Neural cell (in vitro differentiated cells): ENCODE measurements around the gene TMEM266. TPM values are rescaled to one million over a fixed set of nuclear protein-coding genes. Genes with fewer than 3 reads are reported as not detected.
A peak's percentile ranks its signal among the peaks of the same experiment; 100 is the strongest.

Experiments
- H2AFZ ChIP-seq: fragments of 200-600, 300-800 bp; sonication (generic), shearing (Covaris generic); 2 replicates; pipeline ENCODE4 v1.6.0; 2014; ENCODE audit warnings: low read depth, mild to moderate bottlenecking, antibody characterized with exemption, low read length, moderate library complexity
- H3F3A ChIP-seq: fragments of 200-600 bp; shearing (Covaris generic); 2 replicates; pipeline ENCODE4 v1.6.1; 2016; ENCODE audit warnings: mild to moderate bottlenecking, moderate library complexity, mixed read lengths, antibody characterized with exemption, low read length; ENCODE audit not compliant: insufficient read depth, poor library complexity, severe bottlenecking
- H3K27ac ChIP-seq: fragments of 200-600, 300-800 bp; sonication (generic), shearing (Covaris generic); 2 replicates; pipeline ENCODE4 v1.5.1; 2014; ENCODE audit warnings: mild to moderate bottlenecking, low read length, moderate library complexity
- H3K27me3 ChIP-seq: fragments of 300-800, 200-600 bp; sonication (generic), shearing (Covaris generic); 2 replicates; pipeline ENCODE4 v1.6.0; 2014; ENCODE audit warnings: mild to moderate bottlenecking, low read depth, low read length, moderate library complexity; ENCODE audit not compliant: insufficient read depth
- H3K36me3 ChIP-seq: fragments of 300-800, 200-600 bp; sonication (generic), shearing (Covaris generic); 2 replicates; pipeline ENCODE4 v1.5.1; 2014; ENCODE audit warnings: mild to moderate bottlenecking, antibody characterized with exemption, low read length, moderate library complexity; ENCODE audit not compliant: insufficient read depth
- H3K4me2 ChIP-seq: fragments of 300-800, 200-600 bp; sonication (generic), shearing (Covaris generic); 2 replicates; pipeline ENCODE4 v1.6.0; 2014; ENCODE audit warnings: mild to moderate bottlenecking, low read length
- H3K4me3 ChIP-seq: fragments of 300-800, 200-600 bp; sonication (generic), shearing (Covaris generic); 2 replicates; pipeline ENCODE4 v1.5.1; 2014; ENCODE audit warnings: mild to moderate bottlenecking, low read length, moderate library complexity
- H3K79me2 ChIP-seq: fragments of 200-600 bp; shearing (Covaris generic); replicated peaks from 2 replicates; pipeline ENCODE4 v1.6.0; 2014; ENCODE audit warnings: mild to moderate bottlenecking, low read length, moderate library complexity; ENCODE audit not compliant: insufficient read depth
- H3K9ac ChIP-seq: fragments of 300-800, 200-600 bp; sonication (generic), shearing (Covaris generic); 2 replicates; pipeline ENCODE4 v1.6.1; 2016; ENCODE audit warnings: mild to moderate bottlenecking, low read length, mixed read lengths
- H3K9me2 ChIP-seq: fragments of 200-600 bp; shearing (Covaris generic); 2 replicates; pipeline ENCODE4 v1.6.1; 2016; ENCODE audit warnings: mild to moderate bottlenecking, low read length, mixed read lengths; ENCODE audit not compliant: insufficient read depth
- H3K9me3 ChIP-seq: fragments of 200-600, 300-800 bp; sonication (generic), shearing (Covaris generic); 2 replicates; pipeline ENCODE4 v1.6.1; 2016; ENCODE audit warnings: mild to moderate bottlenecking, mixed run types, low read length, moderate library complexity, mixed read lengths
- H4K20me1 ChIP-seq: fragments of 200-600 bp; shearing (Covaris generic); 2 replicates; pipeline ENCODE4 v1.6.1; 2016; ENCODE audit warnings: mild to moderate bottlenecking, mixed run types; ENCODE audit not compliant: insufficient read depth
- CTCF ChIP-seq: fragments of 450-650 bp; IDR thresholded peaks from 2 replicates; pipeline ENCODE4 v1.5.1; 2014; ENCODE audit warnings: antibody characterized with exemption, mild to moderate bottlenecking, moderate library complexity; ENCODE audit not compliant: poor library complexity, severe bottlenecking
- EP300 ChIP-seq: fragments of 450-650 bp; conservative IDR thresholded peaks from 2 replicates; pipeline ENCODE4 v1.6.1; 2014; ENCODE audit warnings: antibody characterized with exemption, mild to moderate bottlenecking, moderate library complexity; ENCODE audit not compliant: poor library complexity, severe bottlenecking
- EZH2 ChIP-seq: fragments of 200-600, 300-800 bp; shearing (Covaris generic), sonication (generic); IDR thresholded peaks from 2 replicates; pipeline ENCODE4 v1.6.1; 2014; ENCODE audit warnings: antibody characterized with exemption, low read length, borderline replicate concordance, mild to moderate bottlenecking; ENCODE audit not compliant: insufficient read depth, poor library complexity, severe bottlenecking
- POLR2AphosphoS5 ChIP-seq: IDR thresholded peaks from 2 replicates; pipeline ENCODE4 v1.6.1; 2012
- RAD21 ChIP-seq: fragments of 450-650 bp; conservative IDR thresholded peaks from 2 replicates; pipeline ENCODE4 v1.6.1; 2014; ENCODE audit warnings: antibody characterized with exemption, mild to moderate bottlenecking, moderate library complexity
- REST ChIP-seq: IDR thresholded peaks from 2 replicates; pipeline ENCODE4 v1.6.1; 2012; ENCODE audit warnings: borderline replicate concordance
- SMC3 ChIP-seq: fragments of 450-650 bp; conservative IDR thresholded peaks from 2 replicates; pipeline ENCODE4 v1.6.1; 2014; ENCODE audit warnings: antibody characterized with exemption, mild to moderate bottlenecking, moderate library complexity; ENCODE audit not compliant: poor library complexity
- TAF1 ChIP-seq: IDR thresholded peaks from 2 replicates; pipeline ENCODE4 v1.6.1; 2012; ENCODE audit warnings: low read depth
- polyA plus RNA-seq: library from polyadenylated mRNA; depleted of rRNA; stranded (reverse); fragments of >200 nt; gene quantifications from 2 replicates; pipeline ENCODE4 v1.2.3, GENCODE V29; 2014

TMEM266 gene
- polyA plus RNA-seq, 1 donor from 2014 or later, result 17.6 TPM

GRCh38 chr15:76138436-76138835 is 78.7 kb downstream of the TMEM266 start:
- Histone ChIP-seq H3K4me3 (no peak overlapping the region), H3K9me3 (no peaks in the 10 kb centered on the region), H2AFZ (no peak overlapping the region), H3K9me2 (no peaks in the 10 kb centered on the region), H3K9ac (no peak overlapping the region), H3F3A (no peaks in the 10 kb centered on the region), H3K27me3 (no peaks in the 10 kb centered on the region), H3K36me3 (no peaks in the 10 kb centered on the region), H4K20me1 (no peaks in the 10 kb centered on the region), H3K79me2 (no peaks in the 10 kb centered on the region), H3K27ac (no peak overlapping the region), H3K4me2 (no peak overlapping the region)
- no peak for TF ChIP-seq CTCF
- TF ChIP-seq RAD21, result no peak
- no peak for TF ChIP-seq EZH2
- no peak for TF ChIP-seq POLR2AphosphoS5
- no peak for TF ChIP-seq TAF1
- no peak for TF ChIP-seq EP300
- TF ChIP-seq REST, result no peak
- no peak for TF ChIP-seq SMC3

- Histone ChIP-seq H3K9ac (no peak overlapping the region), H3K27ac (no peak overlapping the region), H3K9me3 (no peaks in the 10 kb centered on the region), H3K4me3 (no peak overlapping the region), H3K4me2 (no peak overlapping the region), H3K36me3 (no peaks in the 10 kb centered on the region), H3K9me2 (no peaks in the 10 kb centered on the region), H4K20me1 (no peaks in the 10 kb centered on the region), H3K79me2 (no peaks in the 10 kb centered on the region), H3F3A (no peaks in the 10 kb centered on the region), H3K27me3 (no peaks in the 10 kb centered on the region), H2AFZ (no peak overlapping the region)
- TF ChIP-seq POLR2AphosphoS5 (no peak), SMC3 (peak; percentile 85), CTCF (peak; percentile 83), EZH2 (no peak), RAD21 (peak; percentile 79)
These were observed 79.7 kb downstream of the TMEM266 start for GRCh38 chr15:76139368-76140073.
